ENCODE data around the gene NUCB2. TPM values are rescaled to one million over a fixed set of nuclear protein-coding genes. Genes with fewer than 3 reads are reported as not detected.

NUCB2 gene
- total RNA-seq, 2 experiments from 2014 or later, result 42.4 to 73.0 TPM

- no TSS peak for BruUV-seq (replicated peaks)
- intact Hi-C loops (cut with micrococcal nuclease; ENCODE audit: unreplicated experiment), result no loop called here
- H2AFZ ChIP-seq (ENCODE audit: low read length), result no peak overlapping the region
- no peak overlapping the region for H3K4me2 ChIP-seq (ENCODE audit: low read length)
- TF ChIP-seq EZH2phosphoT487 (IDR thresholded peaks at IDR 0.05; ENCODE audit: borderline replicate concordance, low read depth, low read length) (no peak), CTCF (conservative IDR thresholded peaks at IDR 0.05; ENCODE audit: low read length) (no peak)
- POLR2A ChIA-PET, result interaction anchor here (1.1 kb wide), 1 partner anchor 87 kb away, joined by 4 read pairs; no protein-coding TSS in a partner anchor
- H3K36me3 ChIP-seq (ENCODE audit: insufficient read depth, low read length), result peaks cover 76% of the 10 kb centered on the region
- H3K4me1 ChIP-seq (ENCODE audit: insufficient read depth, low read length, poor library complexity, severe bottlenecking), result no peaks in the 10 kb centered on the region
- H3K79me2 ChIP-seq (ENCODE audit: insufficient read depth, low read depth, low read length), result no peaks in the 10 kb centered on the region
- peaks cover 20% of the 10 kb centered on the region; the same call in 1 of the 2 replicates for H3K9me3 ChIP-seq (ENCODE audit: low read length)
- H3K27ac ChIP-seq (ENCODE audit: low read depth, low read length, poor library complexity, severe bottlenecking), result no peak overlapping the region
- H3K9me2 ChIP-seq (ENCODE audit: insufficient read depth, low read length), result no peaks in the 10 kb centered on the region
- CTCF ChIA-PET (ENCODE audit: unreplicated experiment), result no interaction called here
- no peaks in the 10 kb centered on the region for H4K20me1 ChIP-seq (ENCODE audit: insufficient read depth, low read length)
- DNase-seq (ENCODE audit: low spot score), result no peak
- no peak overlapping the region for H3K4me3 ChIP-seq (ENCODE audit: low read depth, low read length, poor library complexity, severe bottlenecking)
These were observed 100.0 kb downstream of the NUCB2 start for GRCh38 chr11:17376493-17376892.

- Histone ChIP-seq H3K79me2 (ENCODE audit: insufficient read depth, low read depth, low read length) (no peaks in the 10 kb centered on the region), H3K27ac (ENCODE audit: low read depth, low read length, poor library complexity, severe bottlenecking) (no peak overlapping the region), H3K9me2 (ENCODE audit: insufficient read depth, low read length) (no peaks in the 10 kb centered on the region), H3K36me3 (ENCODE audit: insufficient read depth, low read length) (peaks cover 55% of the 10 kb centered on the region), H3K9me3 (ENCODE audit: low read length) (peaks cover 8% of the 10 kb centered on the region; the same call in 1 of the 2 replicates), H3K4me3 (ENCODE audit: low read depth, low read length, poor library complexity, severe bottlenecking) (no peak overlapping the region), H3K4me1 (ENCODE audit: insufficient read depth, low read length, poor library complexity, severe bottlenecking) (no peaks in the 10 kb centered on the region), H2AFZ (ENCODE audit: low read length) (no peak overlapping the region), H4K20me1 (ENCODE audit: insufficient read depth, low read length) (no peaks in the 10 kb centered on the region), H3K4me2 (ENCODE audit: low read length) (no peak overlapping the region)
- no TSS peak for BruUV-seq (replicated peaks)
- DNase-seq (ENCODE audit: low spot score), result no peak
- TF ChIP-seq CTCF (conservative IDR thresholded peaks at IDR 0.05; ENCODE audit: low read length), result no peak
- no peak for TF ChIP-seq EZH2phosphoT487 (IDR thresholded peaks at IDR 0.05; ENCODE audit: borderline replicate concordance, low read depth, low read length)
- ChIA-PET CTCF (ENCODE audit: unreplicated experiment) (no interaction called here), POLR2A (no interaction called here)
- intact Hi-C loops (cut with micrococcal nuclease; ENCODE audit: unreplicated experiment), result no loop called here
These were observed 102.1 kb downstream of the NUCB2 start for GRCh38 chr11:17378655-17379054.

- intact Hi-C loops (cut with micrococcal nuclease; ENCODE audit: unreplicated experiment), result no loop called here
- Histone ChIP-seq H4K20me1 (ENCODE audit: insufficient read depth, low read length) (no peaks in the 10 kb centered on the region), H3K4me3 (ENCODE audit: low read depth, low read length, poor library complexity, severe bottlenecking) (no peak overlapping the region), H3K4me1 (ENCODE audit: insufficient read depth, low read length, poor library complexity, severe bottlenecking) (no peaks in the 10 kb centered on the region), H3K36me3 (ENCODE audit: insufficient read depth, low read length) (peaks cover 45% of the 10 kb centered on the region), H3K27ac (ENCODE audit: low read depth, low read length, poor library complexity, severe bottlenecking) (no peak overlapping the region), H3K79me2 (ENCODE audit: insufficient read depth, low read depth, low read length) (no peaks in the 10 kb centered on the region), H3K9me3 (ENCODE audit: low read length) (peaks cover 8% of the 10 kb centered on the region; the same call in 1 of the 2 replicates), H3K9me2 (ENCODE audit: insufficient read depth, low read length) (no peaks in the 10 kb centered on the region), H2AFZ (ENCODE audit: low read length) (no peak overlapping the region), H3K4me2 (ENCODE audit: low read length) (no peak overlapping the region)
- ChIA-PET CTCF (ENCODE audit: unreplicated experiment) (no interaction called here), POLR2A (interaction anchor here (0.8 kb wide), 1 partner anchor 25 kb away, joined by 3 read pairs; no protein-coding TSS in a partner anchor)
- no peak for TF ChIP-seq CTCF (conservative IDR thresholded peaks at IDR 0.05; ENCODE audit: low read length)
- TF ChIP-seq EZH2phosphoT487 (IDR thresholded peaks at IDR 0.05; ENCODE audit: borderline replicate concordance, low read depth, low read length), result no peak
- no TSS peak for BruUV-seq (replicated peaks)
- no peak for DNase-seq (ENCODE audit: low spot score)
These were observed 103.0 kb downstream of the NUCB2 start for GRCh38 chr11:17379383-17380180.

All from OCI-LY7 (cell line).